Activated CD8-positive, alpha-beta memory T cell treated with anti-CD3 and anti-CD28 coated beads for 1 hour (primary cell): Measurements from ENCODE around the gene STARD13.

Experiments
- DNase-seq, 2 donors: peaks; one replicate each; pipeline ENCODE4 v3.0.0-alpha.2; 2020; ENCODE audit warnings: low read depth in 1 of 2; ENCODE audit errors: extremely low read depth in 1 of 2

Gene STARD13, protein sequence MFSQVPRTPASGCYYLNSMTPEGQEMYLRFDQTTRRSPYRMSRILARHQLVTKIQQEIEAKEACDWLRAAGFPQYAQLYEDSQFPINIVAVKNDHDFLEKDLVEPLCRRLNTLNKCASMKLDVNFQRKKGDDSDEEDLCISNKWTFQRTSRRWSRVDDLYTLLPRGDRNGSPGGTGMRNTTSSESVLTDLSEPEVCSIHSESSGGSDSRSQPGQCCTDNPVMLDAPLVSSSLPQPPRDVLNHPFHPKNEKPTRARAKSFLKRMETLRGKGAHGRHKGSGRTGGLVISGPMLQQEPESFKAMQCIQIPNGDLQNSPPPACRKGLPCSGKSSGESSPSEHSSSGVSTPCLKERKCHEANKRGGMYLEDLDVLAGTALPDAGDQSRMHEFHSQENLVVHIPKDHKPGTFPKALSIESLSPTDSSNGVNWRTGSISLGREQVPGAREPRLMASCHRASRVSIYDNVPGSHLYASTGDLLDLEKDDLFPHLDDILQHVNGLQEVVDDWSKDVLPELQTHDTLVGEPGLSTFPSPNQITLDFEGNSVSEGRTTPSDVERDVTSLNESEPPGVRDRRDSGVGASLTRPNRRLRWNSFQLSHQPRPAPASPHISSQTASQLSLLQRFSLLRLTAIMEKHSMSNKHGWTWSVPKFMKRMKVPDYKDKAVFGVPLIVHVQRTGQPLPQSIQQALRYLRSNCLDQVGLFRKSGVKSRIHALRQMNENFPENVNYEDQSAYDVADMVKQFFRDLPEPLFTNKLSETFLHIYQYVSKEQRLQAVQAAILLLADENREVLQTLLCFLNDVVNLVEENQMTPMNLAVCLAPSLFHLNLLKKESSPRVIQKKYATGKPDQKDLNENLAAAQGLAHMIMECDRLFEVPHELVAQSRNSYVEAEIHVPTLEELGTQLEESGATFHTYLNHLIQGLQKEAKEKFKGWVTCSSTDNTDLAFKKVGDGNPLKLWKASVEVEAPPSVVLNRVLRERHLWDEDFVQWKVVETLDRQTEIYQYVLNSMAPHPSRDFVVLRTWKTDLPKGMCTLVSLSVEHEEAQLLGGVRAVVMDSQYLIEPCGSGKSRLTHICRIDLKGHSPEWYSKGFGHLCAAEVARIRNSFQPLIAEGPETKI

DNA sequence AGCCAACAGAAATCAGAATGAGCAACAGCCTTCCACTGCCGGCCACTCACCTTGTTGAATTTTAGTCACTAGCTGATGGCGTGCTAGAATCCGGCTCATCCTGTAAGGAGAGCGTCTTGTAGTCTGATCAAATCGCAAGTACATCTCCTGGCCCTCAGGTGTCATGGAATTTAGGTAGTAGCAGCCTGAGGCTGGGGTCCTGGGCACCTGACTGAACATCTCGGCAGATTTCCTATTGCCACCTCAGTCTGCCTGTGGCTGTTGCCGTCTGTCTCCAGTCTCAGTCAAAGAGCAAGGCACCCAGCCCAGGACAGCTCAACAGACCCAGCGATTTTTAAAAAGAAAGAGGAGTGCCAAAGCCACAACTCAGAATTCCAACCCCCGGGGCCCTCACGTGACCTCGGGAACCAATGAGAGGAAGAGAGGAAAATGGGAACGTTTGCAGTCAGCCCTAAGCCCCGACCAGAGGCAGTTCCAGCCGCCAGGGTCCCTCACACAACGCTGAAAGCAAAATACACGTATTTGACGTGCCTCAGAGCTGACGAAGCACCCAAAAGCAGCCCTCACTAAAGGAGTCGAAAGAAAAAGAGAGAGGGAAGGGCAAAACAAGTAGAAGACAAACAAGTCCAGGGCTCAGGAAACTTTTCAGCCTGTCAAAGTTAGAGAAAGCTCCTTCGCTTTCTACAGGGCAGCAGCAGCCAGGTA is at the start of gene STARD13:
Gene STARD13, minus strand, starts transcription at position 336 of the 705 bp plus-strand sequence. Its CDS starts 117 bp downstream, at position 219.
- no peak for DNase-seq

DNA sequence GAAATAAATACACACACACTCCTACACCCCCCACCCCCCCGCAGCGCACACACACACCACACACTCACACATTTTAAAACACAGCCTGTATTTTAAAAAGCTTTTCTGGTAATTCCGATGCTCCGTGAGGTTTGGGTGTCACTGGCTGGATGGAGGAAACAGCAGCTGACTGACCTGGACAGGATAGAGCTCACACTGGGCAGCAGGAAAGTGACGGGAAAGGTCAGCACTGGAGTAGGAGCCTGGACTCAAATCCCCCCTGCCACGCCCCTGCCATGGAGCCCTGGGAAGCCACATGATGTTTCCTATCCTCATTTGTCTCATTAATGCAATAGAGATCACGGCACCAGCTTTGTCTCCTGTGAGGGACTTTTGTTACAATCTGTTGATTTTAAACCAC is 49.3 kb upstream of the STARD13 start:
- DNase-seq = no peak

DNA sequence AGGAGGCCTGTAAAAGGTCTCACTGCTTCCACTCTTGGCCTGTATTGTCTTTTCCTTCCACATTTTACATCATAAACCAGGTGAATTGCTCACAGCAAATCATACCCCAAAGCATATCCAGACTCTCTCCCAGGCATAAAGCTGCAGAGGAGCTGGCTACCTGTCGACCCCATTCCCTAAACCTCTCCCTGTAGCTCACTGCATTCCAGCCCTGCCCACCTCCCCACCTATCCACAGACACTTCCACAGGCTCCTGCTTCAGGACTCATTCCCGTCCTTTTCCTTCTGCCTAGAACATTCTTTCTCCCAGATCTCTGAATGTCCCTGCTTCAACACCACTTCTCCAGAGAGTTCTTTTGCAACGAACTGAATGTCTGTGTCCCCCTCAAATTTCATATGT is 46.4 kb upstream of the STARD13 start:
- no peak for DNase-seq

DNA sequence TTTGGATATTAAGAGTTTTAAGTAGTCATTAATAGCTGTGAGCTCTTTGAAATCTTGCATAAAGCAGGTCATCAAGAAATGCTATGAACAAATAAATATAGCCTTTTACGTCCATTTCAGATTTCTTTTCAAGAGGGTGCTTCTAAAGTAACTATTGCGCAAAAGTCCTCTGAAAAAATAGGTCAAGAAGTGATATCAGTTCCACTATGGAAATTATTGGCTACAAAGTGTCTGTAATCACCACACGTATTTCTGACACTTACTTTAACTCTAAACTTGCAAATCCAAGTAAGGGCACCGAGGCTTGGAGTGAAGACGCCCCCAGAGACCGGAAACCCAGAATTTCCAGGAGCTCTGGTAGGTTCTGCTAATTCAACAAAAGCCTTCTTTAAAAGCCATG is 44.9 kb upstream of the STARD13 start:
- no peak for DNase-seq

DNA sequence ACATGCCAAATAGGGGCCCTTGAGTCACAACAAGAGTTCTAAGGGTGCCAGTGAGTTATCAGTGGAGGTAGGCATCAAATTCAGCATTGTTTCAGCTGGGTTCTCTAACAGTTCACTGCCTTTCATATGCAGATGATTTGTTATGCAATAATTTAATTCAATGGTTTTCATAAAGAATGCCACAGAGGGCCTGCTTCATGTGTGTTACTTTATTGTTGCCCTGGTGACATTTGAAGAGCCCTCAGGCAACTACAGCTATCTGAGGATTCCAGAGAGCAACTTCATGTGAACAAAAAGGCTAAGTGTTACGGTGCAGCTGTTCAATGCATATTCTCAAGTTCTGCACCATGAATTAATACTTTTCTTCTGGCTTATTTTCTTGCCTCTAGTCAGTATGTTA is 43.1 kb upstream of the STARD13 start:
- DNase-seq = no peak

DNA sequence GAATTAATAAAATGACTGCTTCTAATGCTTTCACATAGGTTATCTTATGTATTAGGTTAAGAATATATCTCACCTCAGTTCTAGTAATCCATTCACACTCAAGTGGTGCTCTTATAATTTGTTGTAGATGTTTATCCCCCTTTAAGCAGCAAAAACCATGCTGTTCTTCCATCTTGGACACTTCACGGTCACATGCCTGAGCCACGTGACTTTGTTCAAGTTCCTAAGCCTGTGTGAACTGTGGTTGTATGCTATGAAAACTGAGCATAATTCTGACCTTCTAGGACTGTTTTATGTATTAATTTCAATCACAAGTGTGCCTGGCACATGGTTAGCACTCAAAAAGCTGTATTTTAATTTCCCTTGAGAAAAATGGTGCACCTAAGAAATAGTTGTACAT is 41.2 kb upstream of the STARD13 start:
- DNase-seq = no peak

DNA sequence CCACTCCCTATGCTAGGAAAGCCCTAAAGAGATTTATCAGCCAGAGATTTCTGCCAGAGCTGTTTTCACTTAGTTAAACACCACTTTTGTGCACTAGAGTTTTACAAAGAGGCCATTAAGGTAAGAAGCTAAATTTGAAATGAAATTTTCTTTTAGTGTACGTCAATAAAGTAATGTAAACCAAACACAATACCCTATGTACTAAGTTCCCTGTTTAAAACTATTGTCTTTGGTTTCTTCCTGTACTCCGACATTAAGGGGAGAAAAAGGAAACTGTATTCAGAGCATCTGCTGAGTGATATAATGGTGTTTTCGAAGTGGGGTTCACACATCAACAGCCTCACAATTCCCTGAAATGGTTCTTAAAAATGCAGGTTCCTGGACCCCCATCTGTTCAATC is 40.7 kb upstream of the STARD13 start:
- no peak for DNase-seq

DNA sequence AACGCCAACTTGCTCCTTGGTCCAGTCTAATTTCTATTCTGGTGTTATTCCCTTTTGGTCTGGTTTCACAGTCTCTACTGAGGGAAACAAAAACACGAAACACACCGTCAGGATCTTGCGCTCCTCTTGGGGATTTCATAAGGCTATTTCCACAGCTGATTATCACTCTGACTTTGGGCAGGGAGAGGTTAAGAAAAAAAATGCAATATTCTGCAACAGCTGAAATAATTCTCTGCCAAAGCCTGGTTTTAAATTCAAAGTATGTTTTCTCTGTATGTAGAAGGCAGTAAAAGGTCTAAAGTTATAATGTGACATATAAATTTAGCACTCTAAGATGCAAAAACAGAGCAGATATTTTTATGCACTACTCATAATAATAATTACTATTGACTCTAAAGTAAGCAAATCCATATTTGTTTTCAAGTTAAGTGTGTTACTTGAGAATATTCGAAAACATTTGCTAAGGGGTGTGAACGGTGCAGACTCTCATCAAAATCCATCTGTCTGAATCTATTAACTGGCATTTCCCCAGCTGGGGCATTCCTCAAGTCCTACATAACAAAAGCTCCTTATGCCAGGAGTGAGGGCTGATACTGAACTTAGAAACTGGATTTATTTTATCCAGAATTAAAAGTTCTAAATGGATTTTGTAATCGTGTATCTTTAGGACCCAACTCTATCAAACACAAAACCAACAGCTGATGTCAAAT is 38.4 kb upstream of the STARD13 start:
- no peak for DNase-seq

DNA sequence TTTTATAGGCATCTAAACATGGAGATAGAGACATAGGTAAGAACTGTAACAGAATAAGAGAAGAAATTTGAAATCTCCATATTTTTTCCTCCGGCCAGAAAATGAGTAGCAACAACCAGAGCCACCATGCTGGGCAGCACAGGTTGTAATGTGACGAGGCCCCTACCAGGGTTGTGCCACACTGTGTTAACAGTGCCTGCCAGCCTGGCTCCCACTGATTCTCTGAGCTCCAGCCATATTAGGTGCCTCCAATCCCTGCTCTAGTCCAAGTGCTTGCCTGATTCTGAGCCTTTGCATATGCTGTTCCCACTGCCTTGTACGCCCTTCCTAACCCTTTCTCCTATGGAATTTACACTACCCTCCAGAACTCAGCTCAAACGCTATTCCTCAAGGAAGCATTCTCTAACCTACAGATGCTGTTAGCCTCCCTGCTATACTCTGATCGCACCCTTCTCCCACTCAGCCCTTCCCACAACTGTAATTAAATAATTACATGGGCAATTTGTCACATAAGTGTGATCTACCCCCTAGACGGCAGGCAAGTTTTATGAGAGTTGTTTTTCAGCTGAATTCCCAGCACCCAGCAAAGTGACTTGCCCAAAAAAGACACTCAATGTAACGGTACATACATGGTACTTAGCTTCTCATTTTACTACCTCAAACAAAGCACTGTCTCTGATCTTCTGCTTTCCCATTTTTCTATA is 37.6 kb upstream of the STARD13 start:
- DNase-seq = no peak

DNA sequence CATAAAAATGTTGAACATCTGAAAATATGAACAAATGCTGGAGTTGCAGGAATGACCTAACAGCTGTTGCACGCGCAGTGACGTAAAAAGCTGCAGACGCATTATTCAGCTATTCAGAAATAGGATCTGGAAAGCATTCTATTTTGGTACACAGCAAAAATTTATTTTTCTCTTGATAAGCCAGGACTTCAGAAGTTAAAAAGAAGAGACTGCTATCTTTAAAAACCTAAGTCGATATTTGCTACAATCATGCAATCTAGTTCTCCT is 36.9 kb upstream of the STARD13 start:
- DNase-seq = no peak

DNA sequence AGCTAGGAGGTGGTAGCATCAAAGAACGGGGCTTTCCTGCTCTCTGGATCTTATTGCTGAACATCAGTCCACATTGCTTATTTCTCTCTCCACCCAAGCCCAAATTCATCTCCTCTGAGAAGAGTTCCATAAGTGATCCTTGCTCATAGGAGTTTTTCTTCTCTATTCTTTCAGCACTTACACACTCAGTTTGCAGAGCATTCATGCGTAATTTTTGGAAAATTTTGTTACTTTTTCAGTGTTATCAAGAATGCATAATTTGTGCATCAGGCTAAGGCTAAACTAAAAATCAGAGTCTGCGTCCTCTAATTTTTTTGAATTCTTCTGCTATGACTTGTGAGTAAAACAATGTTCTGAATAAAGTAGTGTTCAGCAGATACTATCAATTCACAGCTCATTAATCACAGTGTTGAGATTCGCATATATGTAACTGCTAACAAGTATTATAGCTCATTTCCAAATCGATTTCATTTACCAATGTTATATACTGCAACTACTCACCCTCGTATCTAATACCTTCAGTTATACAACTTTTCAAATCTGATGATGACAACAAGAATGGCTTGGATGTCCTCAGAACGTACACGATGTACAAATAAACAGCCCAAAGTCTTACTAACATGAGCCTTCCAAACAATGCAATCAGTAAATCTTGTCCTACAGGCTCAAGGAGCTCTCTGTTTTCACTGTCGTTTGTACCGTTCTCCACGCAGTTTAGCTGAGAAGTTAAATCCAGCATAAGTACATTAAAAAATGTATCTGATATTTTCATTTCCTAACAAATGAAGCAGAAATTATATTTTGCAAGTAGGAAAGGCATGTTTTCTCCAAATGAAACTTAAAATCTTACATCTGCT is 36.4 kb upstream of the STARD13 start:
- no peak for DNase-seq

DNA sequence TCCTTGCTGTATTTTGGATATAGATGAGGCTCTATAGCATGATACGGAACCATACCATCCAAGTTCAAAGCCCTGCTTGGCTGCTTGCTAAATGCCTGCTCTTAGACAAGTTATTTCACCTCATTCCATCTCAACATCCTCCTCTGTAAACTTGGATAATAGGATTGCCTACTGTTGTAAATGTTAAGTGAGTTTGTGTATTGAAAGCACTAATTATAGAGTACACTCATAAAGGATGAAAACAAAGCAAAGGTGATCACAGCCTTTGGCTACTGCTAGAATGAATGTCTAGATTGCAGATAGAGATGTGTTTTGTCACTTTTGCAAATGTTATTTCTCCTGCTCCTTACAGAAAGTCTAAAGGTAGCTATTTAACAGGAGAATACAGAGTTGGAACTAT is 34.3 kb upstream of the STARD13 start:
- DNase-seq = no peak

DNA sequence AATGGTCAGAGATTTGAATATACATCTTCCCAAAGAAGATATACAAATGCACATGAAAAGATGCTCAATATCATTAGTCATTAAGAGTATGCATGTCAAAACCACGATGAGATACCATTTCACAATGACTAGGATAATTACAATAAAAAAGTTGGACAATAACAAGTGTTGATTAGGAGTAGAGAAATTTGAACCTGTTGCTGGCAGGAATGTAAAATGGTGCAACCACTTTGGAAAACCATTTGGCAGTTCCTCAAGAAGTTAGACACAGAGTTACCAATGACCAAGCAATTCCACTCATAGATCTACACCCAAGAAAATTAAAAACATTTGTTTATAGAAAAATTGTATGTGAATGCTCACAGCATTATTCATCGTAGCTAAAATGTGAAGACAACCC is 33.2 kb upstream of the STARD13 start:
- DNase-seq = no peak

DNA sequence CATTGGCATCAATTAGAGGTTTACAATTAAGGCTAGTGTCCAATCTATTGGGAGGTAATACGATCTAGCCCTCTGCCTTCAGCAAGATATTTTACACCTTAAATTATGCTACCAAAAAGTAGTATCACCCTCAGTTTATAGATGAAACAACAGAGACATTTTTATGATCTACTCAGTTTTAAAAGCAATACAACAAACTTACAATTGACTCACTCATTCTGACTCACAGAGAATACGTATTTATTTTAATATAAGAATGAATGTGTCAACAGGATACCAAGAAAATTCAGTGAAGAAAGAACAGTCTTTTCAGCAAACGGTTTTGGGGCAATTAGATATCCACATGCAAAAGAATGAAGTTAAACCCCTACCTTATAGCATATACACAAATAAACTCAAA is 32.5 kb upstream of the STARD13 start:
- DNase-seq = no peak

DNA sequence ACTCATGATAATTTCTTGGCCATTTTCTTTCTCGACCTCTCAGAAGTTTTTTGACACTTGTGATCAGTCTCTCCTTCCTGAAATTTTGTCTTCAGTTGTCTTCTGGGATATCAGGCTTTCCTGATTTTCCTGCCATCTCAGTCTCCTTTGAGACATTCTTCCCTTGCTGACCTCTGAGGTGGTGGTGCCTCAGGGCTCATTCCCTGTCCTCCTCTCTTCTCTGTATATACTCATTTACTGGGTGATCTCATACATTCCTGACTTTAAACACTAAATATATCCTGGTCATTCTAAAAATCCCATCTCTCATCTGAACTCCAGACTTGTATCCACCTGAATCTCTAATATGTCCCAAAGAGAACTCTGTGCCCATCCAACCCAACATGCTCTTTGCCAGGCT is 31.3 kb upstream of the STARD13 start:
- no peak for DNase-seq

DNA sequence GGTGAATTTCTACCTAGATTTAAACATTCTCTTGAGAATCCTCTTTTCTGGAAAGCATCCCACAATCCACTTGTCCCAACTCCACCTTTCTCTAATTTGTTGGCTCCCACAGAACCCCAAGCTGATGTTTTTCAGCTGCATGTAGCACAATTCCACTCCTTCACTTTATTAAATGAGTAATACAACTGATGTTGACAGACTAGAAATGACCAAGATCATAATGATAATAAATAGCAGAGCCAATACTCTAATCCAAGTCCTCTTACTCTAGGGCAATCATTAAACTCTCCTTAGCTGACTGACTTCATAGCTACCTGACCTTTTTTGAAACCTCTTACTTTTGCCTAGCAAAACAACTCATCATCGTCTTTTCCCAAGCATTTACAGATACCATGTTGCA is 27.9 kb upstream of the STARD13 start:
- no peak for DNase-seq

DNA sequence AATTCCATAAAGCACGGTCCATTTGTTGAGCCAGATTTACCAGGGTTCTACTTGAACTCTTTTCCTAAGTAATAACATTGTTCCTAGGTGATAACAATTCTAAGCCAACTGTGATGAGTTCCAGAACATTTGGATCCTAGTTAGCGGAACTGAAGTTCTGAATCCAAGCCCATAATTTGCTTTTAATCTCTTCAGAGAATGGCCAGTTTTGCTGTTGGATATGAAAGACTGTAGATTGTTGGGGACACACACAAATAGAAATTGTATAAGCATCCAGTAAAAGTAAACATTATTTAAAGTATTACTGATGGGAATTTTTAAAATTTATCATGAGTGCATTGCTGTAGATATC is 27.3 kb upstream of the STARD13 start:
- DNase-seq = no peak

DNA sequence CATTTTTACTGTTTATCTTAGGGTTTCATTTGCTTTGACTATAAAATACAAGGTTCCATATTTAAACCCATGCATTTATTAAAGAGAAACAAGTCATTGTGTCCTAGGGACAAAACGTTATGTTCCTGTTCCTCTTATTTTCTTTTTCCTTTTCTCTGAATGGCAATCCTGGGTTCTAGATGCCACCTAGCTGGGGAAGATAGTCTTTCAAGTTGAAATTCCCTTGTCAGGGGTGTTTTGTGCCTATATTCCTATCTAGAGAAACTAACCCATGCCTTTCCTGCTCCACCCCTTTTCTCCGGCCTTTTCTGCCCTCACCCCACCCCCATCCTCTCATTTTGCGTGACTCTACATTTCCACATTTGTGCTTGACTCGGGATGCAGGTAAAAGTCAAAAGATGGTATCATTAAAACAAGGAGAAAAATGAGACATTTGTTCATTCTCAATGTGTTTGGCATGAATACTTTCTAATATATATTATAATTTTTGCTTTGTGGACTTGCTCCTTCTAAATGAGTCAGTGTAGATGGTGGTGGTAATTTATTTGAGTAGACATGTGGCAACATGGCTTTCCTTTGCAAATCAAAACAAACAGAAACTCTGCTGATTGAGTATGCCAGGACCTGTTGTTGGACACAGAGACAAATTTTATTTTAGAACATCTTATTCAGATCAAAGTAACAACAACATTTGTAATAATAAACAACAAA is 26.8 kb upstream of the STARD13 start:
- DNase-seq = no peak

DNA sequence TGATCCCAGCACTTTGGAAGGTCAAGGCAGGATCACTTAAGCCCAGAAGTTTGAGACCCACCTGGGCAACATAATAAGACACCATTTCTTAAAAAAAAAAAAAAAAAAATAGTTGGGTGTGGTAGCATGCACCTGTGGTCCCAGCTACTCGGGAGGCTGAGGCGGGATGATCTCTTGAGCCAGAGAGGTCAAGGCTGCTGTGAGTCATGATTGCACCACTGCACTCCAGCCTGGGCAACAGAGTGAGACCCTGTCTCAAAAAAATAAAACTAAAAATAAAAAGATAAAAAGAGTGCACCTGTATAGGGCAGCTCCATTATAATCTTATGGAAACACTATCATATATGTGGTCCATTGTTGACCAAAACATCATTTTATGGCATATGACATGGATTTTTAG is 25.5 kb upstream of the STARD13 start:
- DNase-seq = no peak
